Measurements from ENCODE around the gene SELL.

SELL gene

GRCh38 chr1:169698976-169699375 lies 12.4 kb downstream of the SELL start:
- POLR2A ChIA-PET: no interaction called here
- CTCF ChIA-PET: no interaction called here
- DNase-seq (ENCODE audit: extremely low spot score): no peak
- no peak for TF ChIP-seq NFRKB (IDR thresholded peaks at IDR 0.05)
- TF ChIP-seq HDGF (IDR thresholded peaks at IDR 0.05; ENCODE audit: borderline replicate concordance): no peak
- TF ChIP-seq FOXK2 (IDR thresholded peaks at IDR 0.05): no peak
- no peak for TF ChIP-seq TARDBP (IDR thresholded peaks at IDR 0.05)
- TF ChIP-seq, protein P1, sequence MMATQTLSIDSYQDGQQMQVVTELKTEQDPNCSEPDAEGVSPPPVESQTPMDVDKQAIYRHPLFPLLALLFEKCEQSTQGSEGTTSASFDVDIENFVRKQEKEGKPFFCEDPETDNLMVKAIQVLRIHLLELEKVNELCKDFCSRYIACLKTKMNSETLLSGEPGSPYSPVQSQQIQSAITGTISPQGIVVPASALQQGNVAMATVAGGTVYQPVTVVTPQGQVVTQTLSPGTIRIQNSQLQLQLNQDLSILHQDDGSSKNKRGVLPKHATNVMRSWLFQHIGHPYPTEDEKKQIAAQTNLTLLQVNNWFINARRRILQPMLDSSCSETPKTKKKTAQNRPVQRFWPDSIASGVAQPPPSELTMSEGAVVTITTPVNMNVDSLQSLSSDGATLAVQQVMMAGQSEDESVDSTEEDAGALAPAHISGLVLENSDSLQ (IDR thresholded peaks at IDR 0.05): no peak
- no peak for TF ChIP-seq ARNT (IDR thresholded peaks at IDR 0.05)
- TF ChIP-seq ZNF384 (IDR thresholded peaks at IDR 0.05): no peak
- TF ChIP-seq ELF4 (IDR thresholded peaks at IDR 0.05): no peak
- no peak for TF ChIP-seq SUZ12 (IDR thresholded peaks at IDR 0.05)

DNA sequence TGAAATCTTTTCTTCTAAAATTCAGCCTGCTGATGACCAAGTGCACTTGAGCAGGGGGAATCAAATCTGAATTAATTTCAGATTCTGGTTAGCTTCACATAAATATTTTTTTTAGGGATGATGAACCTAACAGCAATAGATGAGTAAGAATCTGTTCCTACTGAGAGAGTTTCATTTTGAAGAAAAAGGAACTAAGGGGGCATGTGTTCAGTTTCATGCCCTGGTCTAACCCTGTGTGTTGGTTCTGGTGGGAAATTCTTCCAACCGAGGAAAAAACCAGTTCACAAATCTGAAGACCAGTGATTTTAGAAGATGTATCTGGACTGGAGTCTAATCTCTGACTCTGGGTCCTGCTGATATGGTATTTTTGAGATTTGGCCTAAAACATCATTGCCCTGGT lies 13.7 kb downstream of the SELL start:
- TF ChIP-seq, protein P1 (IDR thresholded peaks at IDR 0.05): no peak
- TF ChIP-seq SUZ12 (IDR thresholded peaks at IDR 0.05) (no peak), ELF4 (IDR thresholded peaks at IDR 0.05) (no peak), SP1 (IDR thresholded peaks at IDR 0.05) (no peak), ZNF384 (IDR thresholded peaks at IDR 0.05) (no peak)
- ChIA-PET CTCF (no interaction called here), POLR2A (no interaction called here)
- no peak for DNase-seq (ENCODE audit: extremely low spot score)

DNA sequence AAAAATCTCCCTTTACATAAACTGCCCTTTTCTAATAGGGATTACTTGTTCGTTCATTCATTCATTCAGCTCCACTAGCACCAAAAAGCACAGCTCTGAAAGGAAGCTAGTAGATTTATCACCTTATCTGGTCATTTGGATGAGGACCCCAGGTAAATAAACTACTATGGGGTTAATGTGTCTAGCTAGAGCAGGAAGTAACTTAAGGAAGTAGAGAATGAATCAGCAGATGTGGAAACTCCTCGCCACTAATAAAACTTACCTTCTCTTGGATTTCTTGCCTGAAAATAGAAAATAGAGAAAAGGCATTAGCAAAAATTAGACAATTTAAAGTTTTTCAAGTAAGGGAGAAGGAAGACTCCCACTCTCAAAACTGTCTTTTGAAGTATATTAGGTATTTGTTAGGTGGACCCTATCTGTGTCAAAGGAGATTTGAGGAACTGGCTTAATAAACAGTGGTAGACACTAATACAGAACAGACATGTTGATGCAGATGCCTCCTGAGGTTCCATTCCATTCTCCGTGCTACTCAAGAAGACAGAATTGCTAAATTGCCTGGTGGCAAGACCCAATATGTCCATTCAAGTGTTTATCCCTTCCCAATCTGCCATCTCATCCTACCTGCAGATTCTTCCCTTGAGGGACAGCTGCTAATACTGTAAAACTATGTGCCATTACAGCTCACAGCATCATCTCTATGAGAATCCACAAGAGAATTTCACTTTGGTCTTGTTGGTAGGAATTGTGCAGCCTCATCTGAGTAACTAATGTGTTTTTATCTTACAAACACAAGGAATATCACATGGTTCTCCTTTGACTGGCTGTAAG lies 14.9 kb downstream of the SELL start:
- TF ChIP-seq SP1 (IDR thresholded peaks at IDR 0.05) (no peak), FOXM1 (IDR thresholded peaks at IDR 0.05; ENCODE audit: borderline replicate concordance) (no peak), BHLHE40 (IDR thresholded peaks at IDR 0.05; ENCODE audit: borderline replicate concordance) (no peak), ZNF384 (IDR thresholded peaks at IDR 0.05) (no peak), FOXA1 (IDR thresholded peaks at IDR 0.05) (no peak), L3MBTL2 (conservative IDR thresholded peaks at IDR 0.05) (no peak)
- ChIA-PET CTCF (interaction anchor here (0.6 kb wide), 1 partner anchor 147 kb away, joined by 4 read pairs; no protein-coding TSS in a partner anchor), POLR2A (no interaction called here)
- no peak for DNase-seq (ENCODE audit: extremely low spot score)

GRCh38 chr1:169694304-169695075 lies 16.9 kb downstream of the SELL start:
- CTCF ChIA-PET: no interaction called here
- TF ChIP-seq CTBP1 (IDR thresholded peaks at IDR 0.05; ENCODE audit: borderline replicate concordance) (no peak), FOXA1 (IDR thresholded peaks at IDR 0.05) (no peak), ZNF384 (IDR thresholded peaks at IDR 0.05) (no peak), BHLHE40 (IDR thresholded peaks at IDR 0.05; ENCODE audit: borderline replicate concordance) (no peak), FOXK2 (IDR thresholded peaks at IDR 0.05) (no peak), ELF4 (IDR thresholded peaks at IDR 0.05) (no peak), ARNT (IDR thresholded peaks at IDR 0.05) (no peak), LEF1 (IDR thresholded peaks at IDR 0.05; ENCODE audit: borderline replicate concordance) (no peak), FOXM1 (IDR thresholded peaks at IDR 0.05; ENCODE audit: borderline replicate concordance) (no peak), NFRKB (IDR thresholded peaks at IDR 0.05) (no peak), SP1 (IDR thresholded peaks at IDR 0.05) (no peak), HDGF (IDR thresholded peaks at IDR 0.05; ENCODE audit: borderline replicate concordance) (no peak), L3MBTL2 (conservative IDR thresholded peaks at IDR 0.05) (no peak), SUZ12 (IDR thresholded peaks at IDR 0.05) (no peak), TARDBP (IDR thresholded peaks at IDR 0.05) (no peak)
- TF ChIP-seq, protein P1 (IDR thresholded peaks at IDR 0.05): no peak
- POLR2A ChIA-PET: no interaction called here
- DNase-seq (ENCODE audit: extremely low spot score): no peak

DNA sequence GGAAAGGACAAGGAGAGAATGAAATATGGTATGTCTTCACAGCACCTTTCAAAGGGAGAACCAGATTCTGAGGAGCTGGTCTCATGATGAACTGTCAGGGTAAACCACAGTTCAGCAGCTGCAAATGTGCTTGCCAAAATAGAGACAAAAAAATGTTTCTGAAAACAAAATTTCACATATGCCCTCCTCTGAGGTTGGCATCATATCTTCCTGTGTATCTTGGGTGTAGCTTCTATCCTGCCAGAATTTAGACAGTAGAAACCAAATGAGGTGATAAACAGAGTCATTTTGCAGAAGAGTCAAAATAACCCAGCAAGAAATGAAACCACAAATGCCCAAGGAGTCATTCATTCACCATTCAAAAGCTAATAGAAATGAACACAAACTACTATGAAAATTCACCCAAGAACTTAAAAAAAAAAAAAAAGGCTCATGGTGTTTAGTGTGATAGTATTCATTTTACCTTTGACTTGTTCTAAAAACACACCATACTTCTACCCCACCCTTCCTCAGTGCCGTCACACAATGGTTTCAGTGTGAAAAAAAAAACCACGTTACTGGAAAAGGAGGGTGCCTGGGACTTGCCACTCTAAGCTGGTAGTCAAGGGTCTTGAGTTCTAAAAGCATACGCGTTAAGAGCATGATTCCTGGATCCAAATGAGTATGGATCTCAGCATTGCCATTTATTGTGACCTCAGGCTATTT lies 18.5 kb downstream of the SELL start:
- ChIA-PET POLR2A (no interaction called here), CTCF (no interaction called here)
- no peak for DNase-seq (ENCODE audit: extremely low spot score)
- no peak for TF ChIP-seq FOXM1 (IDR thresholded peaks at IDR 0.05; ENCODE audit: borderline replicate concordance)
- TF ChIP-seq, protein P1 (IDR thresholded peaks at IDR 0.05): no peak
- no peak for TF ChIP-seq TARDBP (IDR thresholded peaks at IDR 0.05)
- no peak for TF ChIP-seq HDGF (IDR thresholded peaks at IDR 0.05; ENCODE audit: borderline replicate concordance)
- no peak for TF ChIP-seq ZNF384 (IDR thresholded peaks at IDR 0.05)
- no peak for TF ChIP-seq ELF4 (IDR thresholded peaks at IDR 0.05)
- TF ChIP-seq SUZ12 (IDR thresholded peaks at IDR 0.05): no peak
